ENCODE measurements around the gene PNLIPRP1. TPM values are rescaled to one million over a fixed set of nuclear protein-coding genes. Genes with fewer than 3 reads are reported as not detected.

Gene PNLIPRP1
- total RNA-seq: not detected

GRCh38 chr10:116590590-116591444 lies at the start of gene PNLIPRP1:
Gene PNLIPRP1 (plus strand): TSS chr10:116590959. CDS start chr10:116591130, 171 bp downstream.

GRCh38 chr10:116545756-116546155 lies 45.0 kb upstream of the PNLIPRP1 start, which contains the start of gene PNLIP:
Gene PNLIP (plus strand): TSS chr10:116545931. CDS start chr10:116546093, 162 bp downstream.

GRCh38 chr10:116620423-116621400 lies 30.0 kb downstream of the PNLIPRP1 start, which contains the start of gene PNLIPRP2:
Gene PNLIPRP2 (plus strand): TSS chr10:116620953.

Other genes starting within 250 kb of the PNLIPRP1 start
- not detected for gene PNLIPRP3, start 163.1 kb upstream of the PNLIPRP1 start, total RNA-seq
- not detected for gene PNLIP, start 45.0 kb upstream of the PNLIPRP1 start, total RNA-seq
- not detected for gene PNLIPRP2, start 30.0 kb downstream of the PNLIPRP1 start, total RNA-seq
- gene HSPA12A, start 151.6 kb downstream of the PNLIPRP1 start, total RNA-seq: 41.1 TPM